ENCODE data around the gene OPCML.

DNA sequence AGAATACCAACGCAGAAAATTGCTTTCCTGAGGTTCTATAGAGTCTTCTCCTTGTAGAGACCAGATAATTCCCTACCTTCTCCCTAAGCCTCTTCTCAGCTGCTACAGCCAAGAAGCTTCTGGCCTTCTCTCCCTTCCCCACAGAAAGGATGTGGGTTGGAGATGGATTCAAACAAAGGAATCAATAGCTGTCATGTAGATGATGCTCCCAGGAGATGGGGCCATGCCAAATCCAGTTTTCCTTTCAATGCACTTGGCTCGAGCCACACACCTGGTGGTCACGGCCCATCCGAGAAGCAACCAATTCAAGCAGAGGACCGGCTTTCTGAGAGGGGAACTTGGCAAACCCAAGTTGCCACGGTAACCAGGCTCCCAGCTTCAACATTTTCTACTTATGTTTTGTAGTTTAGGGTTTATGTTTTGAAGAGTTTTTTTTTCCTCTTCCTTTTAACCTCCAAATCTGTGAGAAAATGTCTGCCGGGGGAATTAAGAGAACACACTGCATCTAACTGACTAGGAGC, 31.3 kb upstream of the OPCML start:
- TF ChIP-seq, protein P1, sequence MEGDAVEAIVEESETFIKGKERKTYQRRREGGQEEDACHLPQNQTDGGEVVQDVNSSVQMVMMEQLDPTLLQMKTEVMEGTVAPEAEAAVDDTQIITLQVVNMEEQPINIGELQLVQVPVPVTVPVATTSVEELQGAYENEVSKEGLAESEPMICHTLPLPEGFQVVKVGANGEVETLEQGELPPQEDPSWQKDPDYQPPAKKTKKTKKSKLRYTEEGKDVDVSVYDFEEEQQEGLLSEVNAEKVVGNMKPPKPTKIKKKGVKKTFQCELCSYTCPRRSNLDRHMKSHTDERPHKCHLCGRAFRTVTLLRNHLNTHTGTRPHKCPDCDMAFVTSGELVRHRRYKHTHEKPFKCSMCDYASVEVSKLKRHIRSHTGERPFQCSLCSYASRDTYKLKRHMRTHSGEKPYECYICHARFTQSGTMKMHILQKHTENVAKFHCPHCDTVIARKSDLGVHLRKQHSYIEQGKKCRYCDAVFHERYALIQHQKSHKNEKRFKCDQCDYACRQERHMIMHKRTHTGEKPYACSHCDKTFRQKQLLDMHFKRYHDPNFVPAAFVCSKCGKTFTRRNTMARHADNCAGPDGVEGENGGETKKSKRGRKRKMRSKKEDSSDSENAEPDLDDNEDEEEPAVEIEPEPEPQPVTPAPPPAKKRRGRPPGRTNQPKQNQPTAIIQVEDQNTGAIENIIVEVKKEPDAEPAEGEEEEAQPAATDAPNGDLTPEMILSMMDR (conservative IDR thresholded peaks at IDR 0.05), result no peak
- TF ChIP-seq EZH2 (IDR thresholded peaks at IDR 0.05; ENCODE audit: low read depth), result no peak

Measured in PC-9 (cell line).